ENCODE results near the gene ATP8B3.

DNA sequence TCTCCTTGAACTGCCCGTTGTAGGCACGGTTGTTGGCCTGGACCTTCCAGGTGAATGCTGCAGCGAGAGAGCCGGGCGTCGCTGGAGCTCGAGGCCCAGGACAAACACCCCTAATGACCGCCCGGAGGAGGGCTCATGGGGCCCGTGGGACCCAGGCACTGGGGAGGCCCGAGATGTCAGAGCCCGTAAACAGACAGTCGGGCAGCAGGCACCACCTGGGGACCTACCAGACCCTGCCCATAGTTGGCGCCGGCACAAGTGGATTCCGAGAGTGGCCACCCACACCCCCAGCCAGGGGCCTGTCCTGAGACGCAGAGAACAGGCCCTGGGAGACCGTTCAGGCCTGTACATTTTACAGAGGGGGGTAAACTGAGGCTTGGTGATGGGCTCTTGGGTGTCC is 2.4 kb downstream of the ATP8B3 start:
- TF ChIP-seq, protein P1, sequence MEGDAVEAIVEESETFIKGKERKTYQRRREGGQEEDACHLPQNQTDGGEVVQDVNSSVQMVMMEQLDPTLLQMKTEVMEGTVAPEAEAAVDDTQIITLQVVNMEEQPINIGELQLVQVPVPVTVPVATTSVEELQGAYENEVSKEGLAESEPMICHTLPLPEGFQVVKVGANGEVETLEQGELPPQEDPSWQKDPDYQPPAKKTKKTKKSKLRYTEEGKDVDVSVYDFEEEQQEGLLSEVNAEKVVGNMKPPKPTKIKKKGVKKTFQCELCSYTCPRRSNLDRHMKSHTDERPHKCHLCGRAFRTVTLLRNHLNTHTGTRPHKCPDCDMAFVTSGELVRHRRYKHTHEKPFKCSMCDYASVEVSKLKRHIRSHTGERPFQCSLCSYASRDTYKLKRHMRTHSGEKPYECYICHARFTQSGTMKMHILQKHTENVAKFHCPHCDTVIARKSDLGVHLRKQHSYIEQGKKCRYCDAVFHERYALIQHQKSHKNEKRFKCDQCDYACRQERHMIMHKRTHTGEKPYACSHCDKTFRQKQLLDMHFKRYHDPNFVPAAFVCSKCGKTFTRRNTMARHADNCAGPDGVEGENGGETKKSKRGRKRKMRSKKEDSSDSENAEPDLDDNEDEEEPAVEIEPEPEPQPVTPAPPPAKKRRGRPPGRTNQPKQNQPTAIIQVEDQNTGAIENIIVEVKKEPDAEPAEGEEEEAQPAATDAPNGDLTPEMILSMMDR (IDR thresholded peaks at IDR 0.05), result no peak
- no peak for TF ChIP-seq POLR2A (IDR thresholded peaks at IDR 0.05)
- TF ChIP-seq EP300 (IDR thresholded peaks at IDR 0.05), result no peak

Data from sigmoid colon (tissue), 4 donors.